ENCODE measurements around the gene MBD3L3. TPM values are rescaled to one million over a fixed set of nuclear protein-coding genes. Genes with fewer than 3 reads are reported as not detected.
"Not testable (repeated sequence)": the region's sequence is repeated elsewhere in the genome, so short reads cannot be mapped to it uniquely, and the experiment has no call there.

MBD3L3 gene
- not detected for total RNA-seq

DNA sequence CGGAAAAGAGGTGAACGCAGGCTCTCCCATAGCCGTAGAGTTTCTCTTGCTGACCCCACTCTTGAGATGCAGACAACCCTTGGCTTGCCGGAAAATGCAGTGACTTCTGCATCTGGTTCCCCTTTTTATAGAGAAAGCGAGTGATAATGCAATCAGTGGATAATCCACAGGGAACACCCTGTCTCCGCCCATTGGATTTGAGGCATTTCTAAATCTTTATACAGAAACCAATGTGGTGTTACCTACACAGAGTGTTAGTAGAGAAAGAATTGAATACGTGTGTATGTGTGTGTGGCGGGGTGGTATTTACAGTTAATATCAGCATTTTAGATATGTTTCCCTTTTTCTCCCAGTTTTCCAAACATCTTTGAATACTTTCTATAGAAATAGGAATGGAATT is at the start of gene MBD3L3:
Gene MBD3L3, minus strand, starts transcription at position 101 of the 400 bp plus-strand sequence. Its CDS starts 71 bp downstream, at position 30.
- H3K4me3 ChIP-seq; H3K27ac ChIP-seq; H3K36me3 ChIP-seq; DNase-seq (ENCODE audit: low spot score); H3K4me1 ChIP-seq (ENCODE audit: control insufficient read depth in 1 of 2, low read depth in 2 of 2); H3K9me3 ChIP-seq; ATAC-seq (ENCODE audit: insufficient number of reproducible peaks, low FRiP score, low read depth); H3K27me3 ChIP-seq (replicated peaks; ENCODE audit: insufficient read depth): not testable (repeated sequence)

DNA sequence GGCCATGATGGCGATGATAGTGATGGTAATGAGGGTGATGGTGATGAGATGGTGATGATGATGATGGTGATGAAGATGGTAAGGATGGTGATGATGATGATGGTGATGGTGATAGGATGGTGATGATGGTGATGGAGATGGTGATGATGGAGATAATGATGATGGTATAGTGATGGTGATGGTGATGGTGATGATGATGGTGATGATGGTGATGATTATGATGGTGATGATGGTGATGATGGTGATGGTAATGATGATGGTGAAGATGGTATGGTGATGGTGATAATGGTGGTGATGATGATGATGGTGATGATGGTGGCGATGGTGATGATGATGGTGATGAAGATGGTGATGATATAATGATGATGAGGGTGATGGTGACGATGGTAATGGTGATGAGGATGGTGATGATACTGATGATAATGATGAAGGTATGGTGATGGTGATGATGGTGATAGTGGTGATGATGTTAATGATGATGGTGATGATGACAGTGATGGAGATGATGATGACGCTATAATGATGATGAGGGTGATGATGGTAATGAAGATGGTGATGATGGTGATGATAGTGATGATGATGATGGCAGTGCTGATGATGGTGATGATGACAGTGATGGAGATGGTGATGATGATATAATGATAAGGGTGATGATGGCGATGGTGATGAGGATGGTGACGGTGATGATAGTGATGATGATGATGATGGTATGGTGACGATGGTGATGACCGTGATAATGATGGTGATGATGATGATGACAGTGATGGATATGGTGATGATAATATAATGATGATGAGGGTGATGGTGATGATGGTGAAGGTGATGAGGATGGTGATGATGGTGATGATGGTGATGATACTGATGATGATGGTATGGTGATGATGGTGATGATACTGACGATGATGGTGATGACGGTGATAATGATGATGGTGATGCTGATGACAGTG is 48.5 kb upstream of the MBD3L3 start:
- ATAC-seq (ENCODE audit: insufficient number of reproducible peaks, low FRiP score, low read depth) (no peak), DNase-seq (ENCODE audit: low spot score) (no peak)
- Histone ChIP-seq H3K4me3 (no peak overlapping the region), H3K4me1 (ENCODE audit: control insufficient read depth in 1 of 2, low read depth in 2 of 2) (no peaks in the 10 kb centered on the region), H3K9me3 (no peaks in the 10 kb centered on the region), H3K27ac (no peak overlapping the region), H3K36me3 (no peaks in the 10 kb centered on the region), H3K27me3 (replicated peaks; ENCODE audit: insufficient read depth) (no peaks in the 10 kb centered on the region)
- TF ChIP-seq, protein P1, sequence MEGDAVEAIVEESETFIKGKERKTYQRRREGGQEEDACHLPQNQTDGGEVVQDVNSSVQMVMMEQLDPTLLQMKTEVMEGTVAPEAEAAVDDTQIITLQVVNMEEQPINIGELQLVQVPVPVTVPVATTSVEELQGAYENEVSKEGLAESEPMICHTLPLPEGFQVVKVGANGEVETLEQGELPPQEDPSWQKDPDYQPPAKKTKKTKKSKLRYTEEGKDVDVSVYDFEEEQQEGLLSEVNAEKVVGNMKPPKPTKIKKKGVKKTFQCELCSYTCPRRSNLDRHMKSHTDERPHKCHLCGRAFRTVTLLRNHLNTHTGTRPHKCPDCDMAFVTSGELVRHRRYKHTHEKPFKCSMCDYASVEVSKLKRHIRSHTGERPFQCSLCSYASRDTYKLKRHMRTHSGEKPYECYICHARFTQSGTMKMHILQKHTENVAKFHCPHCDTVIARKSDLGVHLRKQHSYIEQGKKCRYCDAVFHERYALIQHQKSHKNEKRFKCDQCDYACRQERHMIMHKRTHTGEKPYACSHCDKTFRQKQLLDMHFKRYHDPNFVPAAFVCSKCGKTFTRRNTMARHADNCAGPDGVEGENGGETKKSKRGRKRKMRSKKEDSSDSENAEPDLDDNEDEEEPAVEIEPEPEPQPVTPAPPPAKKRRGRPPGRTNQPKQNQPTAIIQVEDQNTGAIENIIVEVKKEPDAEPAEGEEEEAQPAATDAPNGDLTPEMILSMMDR (IDR thresholded peaks at IDR 0.05) = no peak

DNA sequence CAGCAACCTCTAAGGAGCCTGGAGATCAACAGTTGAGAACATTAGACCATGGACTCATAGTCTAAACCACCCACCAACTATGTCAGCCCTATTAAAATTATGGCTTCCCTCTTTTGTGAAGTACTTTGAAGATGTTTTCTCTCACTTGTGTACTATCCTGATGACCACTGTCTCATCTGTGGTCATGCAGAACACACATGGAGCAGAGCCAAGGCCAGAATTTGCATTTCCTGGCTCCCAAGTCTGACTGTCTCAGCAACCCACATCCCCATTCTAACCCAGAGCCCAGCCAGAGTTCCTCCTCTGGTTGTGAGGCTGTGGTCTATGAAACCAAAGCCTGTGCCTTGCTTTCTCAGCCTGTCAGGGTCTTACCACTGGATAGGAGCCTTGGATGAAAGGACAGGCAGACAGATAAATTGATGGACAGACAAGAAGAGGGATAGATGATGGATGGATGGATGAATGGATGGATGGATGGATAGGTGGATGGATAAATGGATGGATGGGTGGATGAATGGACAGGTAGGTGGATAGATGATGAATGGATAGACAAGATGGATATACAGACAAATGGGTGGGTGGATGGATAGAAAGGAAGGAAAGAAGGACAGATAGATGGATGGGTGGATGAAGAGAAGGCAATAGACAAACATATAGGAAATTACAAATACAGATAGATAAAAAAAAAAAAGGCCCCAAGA is 46.4 kb upstream of the MBD3L3 start:
- no peaks in the 10 kb centered on the region for H3K9me3 ChIP-seq
- no peak for ATAC-seq (ENCODE audit: insufficient number of reproducible peaks, low FRiP score, low read depth)
- H3K36me3 ChIP-seq = no peaks in the 10 kb centered on the region
- H3K27ac ChIP-seq = no peak overlapping the region
- TF ChIP-seq, protein P1 (IDR thresholded peaks at IDR 0.05) = no peak
- DNase-seq (ENCODE audit: low spot score) = no peak
- no peaks in the 10 kb centered on the region for H3K4me1 ChIP-seq (ENCODE audit: control insufficient read depth in 1 of 2, low read depth in 2 of 2)
- H3K4me3 ChIP-seq = no peak overlapping the region
- H3K27me3 ChIP-seq (replicated peaks; ENCODE audit: insufficient read depth) = no peaks in the 10 kb centered on the region

DNA sequence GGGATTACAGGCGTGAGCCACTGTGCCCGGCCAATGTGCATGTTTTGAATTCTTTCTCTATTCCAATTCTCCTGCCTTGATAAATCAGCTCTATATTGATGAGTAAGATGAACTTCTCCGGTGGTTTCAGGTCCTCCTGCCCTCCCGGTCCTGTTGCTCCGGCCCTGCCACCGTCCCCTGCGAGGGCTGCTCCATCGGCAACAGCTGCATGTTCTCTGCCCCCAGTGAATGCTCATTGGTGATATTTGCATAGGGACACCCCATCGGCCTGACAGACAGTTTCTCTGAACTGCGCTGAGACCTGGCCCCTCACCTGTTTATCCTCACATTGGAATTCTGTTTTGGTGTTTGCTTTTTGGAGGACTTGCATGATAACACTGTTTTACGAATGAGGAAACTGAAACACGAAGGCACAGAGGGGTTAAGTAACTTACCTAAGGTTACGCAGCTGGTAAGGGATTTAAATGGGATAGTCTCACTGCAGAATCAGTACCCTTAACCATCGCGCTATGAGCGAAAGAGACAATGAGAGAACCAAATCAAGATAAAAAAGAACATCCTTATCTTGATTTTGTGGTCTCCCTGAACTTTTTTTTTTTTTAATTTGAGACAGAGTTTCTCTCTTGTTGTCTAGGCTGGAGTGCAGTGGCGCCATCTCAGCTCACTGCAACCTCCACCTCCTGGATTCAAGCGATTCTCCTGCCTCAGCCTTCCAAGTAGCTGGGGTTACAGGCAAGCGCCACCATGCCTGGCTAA is 43.2 kb upstream of the MBD3L3 start:
- Histone ChIP-seq H3K4me1 (ENCODE audit: control insufficient read depth in 1 of 2, low read depth in 2 of 2) (no peaks in the 10 kb centered on the region), H3K9me3 (no peaks in the 10 kb centered on the region), H3K27me3 (replicated peaks; ENCODE audit: insufficient read depth) (no peaks in the 10 kb centered on the region), H3K36me3 (no peaks in the 10 kb centered on the region), H3K27ac (no peak overlapping the region), H3K4me3 (no peak overlapping the region)
- no peak for DNase-seq (ENCODE audit: low spot score)
- no peak for ATAC-seq (ENCODE audit: insufficient number of reproducible peaks, low FRiP score, low read depth)
- TF ChIP-seq, protein P1 (IDR thresholded peaks at IDR 0.05) = no peak

DNA sequence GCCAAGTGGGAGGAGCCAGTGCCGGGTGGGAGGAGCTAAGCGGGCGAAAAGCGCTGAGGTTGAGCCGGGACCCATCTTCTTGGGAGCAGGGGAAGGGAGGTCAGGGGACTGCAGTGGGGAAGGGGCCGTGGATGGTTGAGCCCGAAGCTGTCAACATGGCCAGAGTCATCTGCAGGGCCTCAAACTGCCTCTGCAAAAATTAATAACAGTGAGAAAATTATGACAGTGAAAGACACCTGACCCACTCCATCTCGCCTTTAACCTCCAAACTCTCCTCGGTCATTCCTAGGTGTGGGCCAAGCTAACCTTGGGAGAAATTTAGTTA is 41.1 kb upstream of the MBD3L3 start:
- TF ChIP-seq, protein P1 (IDR thresholded peaks at IDR 0.05) = no peak
- no peak for ATAC-seq (ENCODE audit: insufficient number of reproducible peaks, low FRiP score, low read depth)
- peaks cover 7% of the 10 kb centered on the region for H3K9me3 ChIP-seq
- H3K4me3 ChIP-seq = peak overlapping the region; percentile 92
- peak overlapping the region; percentile 83 to 97 for H3K27ac ChIP-seq
- no peaks in the 10 kb centered on the region for H3K36me3 ChIP-seq
- H3K4me1 ChIP-seq (ENCODE audit: control insufficient read depth in 1 of 2, low read depth in 2 of 2) = no peaks in the 10 kb centered on the region
- H3K27me3 ChIP-seq (replicated peaks; ENCODE audit: insufficient read depth) = no peaks in the 10 kb centered on the region
- DNase-seq (ENCODE audit: low spot score) = no peak
